GM23338 (cell line): Measurements from ENCODE around the gene KCNT1. TPM values are rescaled to one million over a fixed set of nuclear protein-coding genes. Genes with fewer than 3 reads are reported as not detected.

Experiments
- ATAC-seq: fragments of 200-7000 bp; cut with Tn5 transposase; 3 replicates; pipeline ENCODE4 v1.9.1; 2020
- DNase-seq: peaks from one replicate; pipeline ENCODE4 v3.0.0-alpha.2; 2015; ENCODE audit warnings: low spot score
- H2AFZ ChIP-seq: fragments of 200-600 bp; sonication (generic); 2 replicates; pipeline ENCODE4 v1.8.0; 2016; ENCODE audit warnings: antibody characterized with exemption, mild to moderate bottlenecking, moderate library complexity
- H3F3A ChIP-seq: fragments of 200-600 bp; sonication (generic); replicated peaks from 2 replicates; pipeline ENCODE4 v1.8.0; 2017; ENCODE audit warnings: antibody characterized with exemption, mixed run types, low read depth
- H3K27ac ChIP-seq: fragments of 200-600 bp; sonication (generic); 2 replicates; pipeline ENCODE4 v1.6.1; 2016; ENCODE audit warnings: low read depth
- H3K27me3 ChIP-seq: fragments of 200-600 bp; sonication (generic); 2 replicates; pipeline ENCODE4 v1.8.0; 2016; ENCODE audit warnings: mild to moderate bottlenecking, mixed run types, moderate library complexity; ENCODE audit not compliant: insufficient read depth
- H3K36me3 ChIP-seq: fragments of 200-600 bp; sonication (generic); 2 replicates; pipeline ENCODE4 v1.8.0; 2016; ENCODE audit warnings: mild to moderate bottlenecking; ENCODE audit not compliant: insufficient read depth
- H3K4me1 ChIP-seq: fragments of 200-600 bp; sonication (generic); 2 replicates; pipeline ENCODE4 v1.8.0; 2016; ENCODE audit warnings: mild to moderate bottlenecking, moderate library complexity; ENCODE audit not compliant: insufficient read depth
- H3K4me2 ChIP-seq: fragments of 200-600 bp; sonication (generic); 2 replicates; pipeline ENCODE4 v1.7.1; 2017; ENCODE audit warnings: mixed run types
- H3K4me3 ChIP-seq: fragments of 200-600 bp; sonication (generic); 2 replicates; pipeline ENCODE4 v1.6.1; 2016; ENCODE audit warnings: mixed run types
- H3K79me2 ChIP-seq: fragments of 200-600 bp; sonication (generic); replicated peaks from 2 replicates; pipeline ENCODE4 v1.8.0; 2017; ENCODE audit warnings: mild to moderate bottlenecking; ENCODE audit not compliant: insufficient read depth
- H3K9me2 ChIP-seq: fragments of 200-600 bp; sonication (generic); 2 replicates; pipeline ENCODE4 v1.8.0; 2017; ENCODE audit not compliant: insufficient read depth
- H4K20me1 ChIP-seq: fragments of 200-600 bp; sonication (generic); replicated peaks from 2 replicates; pipeline ENCODE4 v1.8.0; 2017; ENCODE audit warnings: mild to moderate bottlenecking; ENCODE audit not compliant: insufficient read depth
- H3K27ac Mint-ChIP-seq: 2 replicates; pipeline ENCODE4 v1.8.0; 2020; ENCODE audit warnings: inconsistent platforms, mild to moderate bottlenecking, moderate library complexity, mixed read lengths
- H3K27me3 Mint-ChIP-seq: 3 replicates; pipeline ENCODE4 v1.8.0; 2022; ENCODE audit warnings: low read depth, mild to moderate bottlenecking, moderate library complexity, mixed read lengths, inconsistent platforms; ENCODE audit not compliant: insufficient read depth, poor library complexity
- H3K36me3 Mint-ChIP-seq: 3 replicates; pipeline ENCODE4 v1.8.0; 2021; ENCODE audit warnings: low read depth, mild to moderate bottlenecking, inconsistent platforms, moderate library complexity, mixed read lengths
- H3K4me1 Mint-ChIP-seq: 3 replicates; pipeline ENCODE4 v1.8.0; 2020; ENCODE audit warnings: mild to moderate bottlenecking, inconsistent platforms, mixed read lengths
- H3K4me3 Mint-ChIP-seq: 3 replicates; pipeline ENCODE4 v1.8.0; 2021; ENCODE audit warnings: moderate library complexity, mild to moderate bottlenecking, inconsistent platforms, mixed read lengths
- H3K9me3 Mint-ChIP-seq: 3 replicates; pipeline ENCODE4 v1.8.0; 2020; ENCODE audit warnings: moderate library complexity, mild to moderate bottlenecking, inconsistent platforms, mixed read lengths
- CTCF ChIP-seq, 2 experiments: fragments of 200-600 bp in 1 of 2; sonication (generic) in 1 of 2; conservative IDR thresholded peaks; 2 replicates each; pipeline versions ENCODE4 v1.5.1 to v1.6.1; 2016 to 2017; ENCODE audit warnings: antibody characterized with exemption in 2 of 2, low read depth in 2 of 2, mild to moderate bottlenecking in 2 of 2, moderate library complexity in 1 of 2
- ETS1 ChIP-seq: IDR thresholded peaks from 2 replicates; pipeline ENCODE4 v1.6.1; 2016; ENCODE audit warnings: antibody characterized with exemption
- EZH2 ChIP-seq: fragments of 200-600 bp; sonication (generic); IDR thresholded peaks from one replicate; pipeline ENCODE4 v1.8.0; 2017; ENCODE audit warnings: antibody characterized with exemption, mild to moderate bottlenecking, low read depth; ENCODE audit not compliant: unreplicated experiment
- EZH2phosphoT487 ChIP-seq: fragments of 200-600 bp; sonication (generic); IDR thresholded peaks from one replicate; pipeline ENCODE4 v1.8.1; 2018; ENCODE audit warnings: antibody characterized with exemption; ENCODE audit not compliant: unreplicated experiment
- JUNB ChIP-seq: IDR thresholded peaks from one replicate; pipeline ENCODE4 v1.6.1; 2016; ENCODE audit warnings: antibody characterized with exemption; ENCODE audit not compliant: unreplicated experiment
- NANOG ChIP-seq: IDR thresholded peaks from 2 replicates; pipeline ENCODE4 v1.6.1; 2016; ENCODE audit warnings: antibody characterized with exemption, borderline replicate concordance
- POLR2AphosphoS5 ChIP-seq: IDR thresholded peaks from 2 replicates; pipeline ENCODE4 v1.6.1; 2016; ENCODE audit warnings: antibody characterized with exemption, low read depth
- REST ChIP-seq: IDR thresholded peaks from one replicate; pipeline ENCODE4 v1.6.1; 2018; ENCODE audit warnings: antibody characterized with exemption; ENCODE audit not compliant: unreplicated experiment
- STAT1 ChIP-seq: IDR thresholded peaks from one replicate; pipeline ENCODE4 v1.6.1; 2016; ENCODE audit warnings: antibody characterized with exemption; ENCODE audit not compliant: unreplicated experiment
- ZNF114 ChIP-seq: fragments of 250-450 bp; sonication (Bioruptor Pico); IDR thresholded peaks from 2 replicates; pipeline ENCODE4 v1.5.0; 2020; ENCODE audit warnings: mild to moderate bottlenecking, moderate library complexity
- ZNF331 ChIP-seq: fragments of 250-450 bp; sonication (Bioruptor Pico); IDR thresholded peaks from 2 replicates; pipeline ENCODE4 v1.5.0; 2020; ENCODE audit warnings: low read depth, mild to moderate bottlenecking, moderate library complexity
- ZNF462 ChIP-seq: fragments of 250-450 bp; sonication (Bioruptor Pico); IDR thresholded peaks from 2 replicates; pipeline ENCODE4 v1.5.0; 2020; ENCODE audit warnings: mild to moderate bottlenecking, moderate library complexity
- polyA plus RNA-seq: library from polyadenylated mRNA; unstranded; fragments of >200 nt; fragmentation: Nextera tagmentation; extraction: Ambion mirVana; gene quantifications from 2 replicates; pipeline ENCODE4 v1.2.1, GENCODE V29; 2016
- total RNA-seq: library from RNA; depleted of rRNA; stranded (reverse); fragments of >200 nt; shearing (Covaris generic); gene quantifications from 2 replicates; pipeline ENCODE4 v1.2.3, GENCODE V29; 2014

KCNT1 gene
- total and polyA plus RNA-seq, 2 experiments from 2014 or later: 0.05 to 0.28 TPM

- TF ChIP-seq ETS1 (no peak), NANOG (no peak), EZH2phosphoT487 (no peak)
Measured at GRCh38 chr9:135744333-135745070, 42.5 kb downstream of the KCNT1 start (continued).

GRCh38 chr9:135745189-135745588, 43.2 kb downstream of the KCNT1 start:
- H3K9me2 ChIP-seq: no peaks in the 10 kb centered on the region
- no peaks in the 10 kb centered on the region for H4K20me1 ChIP-seq
- H3K4me2 ChIP-seq: no peak overlapping the region
- no peaks in the 10 kb centered on the region for H3K4me1 ChIP-seq
- Mint-ChIP-seq H3K4me1 (no peaks in the 10 kb centered on the region), H3K27me3 (no peaks in the 10 kb centered on the region), H3K4me3 (no peak overlapping the region), H3K27ac (no peak overlapping the region; the same call in 1 of the 2 replicates), H3K36me3 (no peaks in the 10 kb centered on the region), H3K9me3 (no peaks in the 10 kb centered on the region)
- no peaks in the 10 kb centered on the region for H3F3A ChIP-seq
- no peak overlapping the region for H2AFZ ChIP-seq
- no peak overlapping the region for H3K27ac ChIP-seq
- no peak for DNase-seq
- no peaks in the 10 kb centered on the region for H3K36me3 ChIP-seq
- ATAC-seq: no peak
- no peaks in the 10 kb centered on the region for H3K27me3 ChIP-seq
- H3K79me2 ChIP-seq: no peaks in the 10 kb centered on the region
- no peak overlapping the region for H3K4me3 ChIP-seq
- TF ChIP-seq EZH2 (no peak), POLR2AphosphoS5 (no peak), JUNB (no peak), REST (no peak), ZNF462 (no peak), EZH2phosphoT487 (no peak), ZNF331 (CRISPR knock-in tag) (no peak), NANOG (no peak), STAT1 (no peak), ZNF114 (CRISPR knock-in tag) (no peak), CTCF (conservative IDR thresholded peaks at IDR 0.05; ENCODE audit: low read depth in 2 of 2) (no peak)
